LNCaP clone FGC (cell line): ENCODE data around the gene CCNYL1.

Source experiments
- DNase-seq: peaks from one replicate; pipeline ENCODE4 v3.0.0-alpha.2; 2011; ENCODE audit warnings: low read depth
- H3K4me3 ChIP-seq: 2 replicates; pipeline ENCODE4 v1.5.1; 2011; ENCODE audit warnings: mild to moderate bottlenecking, low read depth, low read length, control low read depth
- CTCF ChIP-seq: IDR thresholded peaks from 2 replicates; pipeline ENCODE4 v1.5.1; 2012; ENCODE audit warnings: mild to moderate bottlenecking; ENCODE audit not compliant: control insufficient read depth, insufficient read depth; ENCODE audit errors: extremely low read depth

Gene CCNYL1

GRCh38 chr2:207770602-207771404 lies 59.4 kb downstream of the CCNYL1 start:
- H3K4me3 ChIP-seq: no peak overlapping the region
- DNase-seq: no peak
- TF ChIP-seq CTCF: no peak

GRCh38 chr2:207771421-207771820 lies 60.0 kb downstream of the CCNYL1 start:
- no peak for DNase-seq
- TF ChIP-seq CTCF: no peak
- no peak overlapping the region for H3K4me3 ChIP-seq

GRCh38 chr2:207772081-207772843 lies 60.8 kb downstream of the CCNYL1 start:
- TF ChIP-seq CTCF: no peak
- no peak for DNase-seq
- H3K4me3 ChIP-seq: no peak overlapping the region

- H3K4me3 ChIP-seq: no peak overlapping the region
- no peak for DNase-seq
- TF ChIP-seq CTCF: no peak
Observed at GRCh38 chr2:207772844-207773205, 61.4 kb downstream of the CCNYL1 start.

GRCh38 chr2:207775473-207775872 lies 64.0 kb downstream of the CCNYL1 start:
- TF ChIP-seq CTCF: no peak
- H3K4me3 ChIP-seq: no peak overlapping the region
- no peak for DNase-seq

GRCh38 chr2:207777124-207777523 lies 65.7 kb downstream of the CCNYL1 start:
- no peak overlapping the region for H3K4me3 ChIP-seq
- DNase-seq: no peak
- no peak for TF ChIP-seq CTCF
